Right renal cortex interstitium (tissue), 3 donors: ENCODE results near the gene COL4A2. TPM values are rescaled to one million over a fixed set of nuclear protein-coding genes. Genes with fewer than 3 reads are reported as not detected.

ENCODE experiments used
- DNase-seq, 3 donors: peaks; one replicate each; pipeline ENCODE4 v3.0.0-alpha.2; 2013; ENCODE audit warnings: low read depth in 3 of 3, low spot score in 2 of 3
- polyA plus RNA-seq, 3 donors: library from polyadenylated mRNA; unstranded; fragments of 120-200 nt; gene quantifications; one replicate each; pipeline ENCODE4 v1.2.1, GENCODE V29; 2013; ENCODE audit not compliant: insufficient read length in 3 of 3

The COL4A2 gene
- polyA plus RNA-seq, 3 donors: 384 to 416 (median 398) TPM

- no peak for DNase-seq
These were observed 196.2 kb downstream of the COL4A2 start for GRCh38 chr13:110503037-110503901.

GRCh38 chr13:110503979-110504499 lies 197.0 kb downstream of the COL4A2 start:
- DNase-seq: no peak

- no peak for DNase-seq
These were observed 198.5 kb downstream of the COL4A2 start for GRCh38 chr13:110505594-110505993.

- DNase-seq: no peak
These were observed 199.3 kb downstream of the COL4A2 start for GRCh38 chr13:110506396-110506795.

- no peak for DNase-seq
These were observed 199.9 kb downstream of the COL4A2 start for GRCh38 chr13:110506859-110507566.

GRCh38 chr13:110507678-110508381 lies 200.7 kb downstream of the COL4A2 start:
- DNase-seq: no peak

GRCh38 chr13:110509478-110509926 lies 202.4 kb downstream of the COL4A2 start:
- no peak for DNase-seq

- DNase-seq: no peak
These were observed 203.1 kb downstream of the COL4A2 start for GRCh38 chr13:110509971-110510786.

GRCh38 chr13:110511509-110512181 lies 204.6 kb downstream of the COL4A2 start:
- no peak for DNase-seq

- DNase-seq: no peak
These were observed 205.2 kb downstream of the COL4A2 start for GRCh38 chr13:110512198-110512740.

GRCh38 chr13:110516500-110516899 lies 209.4 kb downstream of the COL4A2 start:
- no peak for DNase-seq

- DNase-seq: no peak
These were observed 210.6 kb downstream of the COL4A2 start for GRCh38 chr13:110517505-110518225.

- DNase-seq: no peak
These were observed 211.1 kb downstream of the COL4A2 start for GRCh38 chr13:110518226-110518525.

GRCh38 chr13:110518571-110518970 lies 211.5 kb downstream of the COL4A2 start:
- DNase-seq: no peak

GRCh38 chr13:110519046-110519445 lies 212.0 kb downstream of the COL4A2 start:
- no peak for DNase-seq

GRCh38 chr13:110519506-110519905 lies 212.4 kb downstream of the COL4A2 start:
- no peak for DNase-seq

GRCh38 chr13:110520431-110521295 lies 213.6 kb downstream of the COL4A2 start:
- no peak for DNase-seq

- DNase-seq: no peak
These were observed 214.2 kb downstream of the COL4A2 start for GRCh38 chr13:110521296-110521680.
